Mucosa of gallbladder (tissue), 1 donor: ENCODE results near the gene ANKRD13C. TPM values are rescaled to one million over a fixed set of nuclear protein-coding genes. Genes with fewer than 3 reads are reported as not detected.

Experiments used
- DNase-seq: peaks from one replicate; pipeline ENCODE4 v3.0.0-alpha.2; 2020; ENCODE audit warnings: low spot score
- total RNA-seq: library from RNA; stranded (reverse); gene quantifications from one replicate; pipeline ENCODE4 v1.2.1, GENCODE V29; 2021
- donor health status: DM: no; HTN: no; CAD: no.

Gene ANKRD13C
- total RNA-seq, 1 donor from 2014 or later: 19.8 TPM

GRCh38 chr1:70293186-70293843 is 61.2 kb downstream of the ANKRD13C start:
- no peak for DNase-seq

- DNase-seq: no peak
Measured at GRCh38 chr1:70290218-70290617, 64.3 kb downstream of the ANKRD13C start.

- no peak for DNase-seq
Measured at GRCh38 chr1:70288166-70288565, 66.4 kb downstream of the ANKRD13C start.

GRCh38 chr1:70286453-70286852 is 68.1 kb downstream of the ANKRD13C start:
- no peak for DNase-seq

GRCh38 chr1:70284366-70284765 is 70.2 kb downstream of the ANKRD13C start:
- DNase-seq: no peak

GRCh38 chr1:70278710-70279109 is 75.8 kb downstream of the ANKRD13C start:
- DNase-seq: no peak

GRCh38 chr1:70277875-70278274 is 76.6 kb downstream of the ANKRD13C start:
- no peak for DNase-seq

- no peak for DNase-seq
Measured at GRCh38 chr1:70265946-70266345, 88.6 kb downstream of the ANKRD13C start.

GRCh38 chr1:70264839-70265238 is 89.7 kb downstream of the ANKRD13C start:
- DNase-seq: no peak

GRCh38 chr1:70256664-70257063 is 97.9 kb downstream of the ANKRD13C start:
- no peak for DNase-seq

- no peak for DNase-seq
Measured at GRCh38 chr1:70248729-70249128, 105.8 kb downstream of the ANKRD13C start.

GRCh38 chr1:70247768-70248167 is 106.8 kb downstream of the ANKRD13C start:
- no peak for DNase-seq

- no peak for DNase-seq
Measured at GRCh38 chr1:70247122-70247521, 107.4 kb downstream of the ANKRD13C start.

- DNase-seq: no peak
Measured at GRCh38 chr1:70239940-70240339, 114.6 kb downstream of the ANKRD13C start.

- no peak for DNase-seq
Measured at GRCh38 chr1:70234733-70235132, 119.8 kb downstream of the ANKRD13C start.

GRCh38 chr1:70231475-70231874 is 123.0 kb downstream of the ANKRD13C start:
- no peak for DNase-seq

GRCh38 chr1:70228670-70229069 is 125.9 kb downstream of the ANKRD13C start:
- no peak for DNase-seq

GRCh38 chr1:70227439-70227838 is 127.1 kb downstream of the ANKRD13C start:
- no peak for DNase-seq

GRCh38 chr1:70224954-70225353 is 129.6 kb downstream of the ANKRD13C start:
- no peak for DNase-seq

GRCh38 chr1:70222716-70223235 is 131.7 kb downstream of the ANKRD13C start:
- DNase-seq: no peak

- DNase-seq: peak; percentile 98
Measured at GRCh38 chr1:70221238-70222121, 133.0 kb downstream of the ANKRD13C start, which contains the start of gene SRSF11. TSS of gene SRSF11 (plus strand) at chr1:70221380. CDS start at chr1:70221637, 257 bp downstream.

GRCh38 chr1:70220517-70221237 is 133.8 kb downstream of the ANKRD13C start:
- no peak for DNase-seq
